Erythroblast (primary cell): ENCODE data around the gene DCUN1D2.
"Not testable (repeated sequence)": the region's sequence is repeated elsewhere in the genome, so short reads cannot be mapped to it uniquely, and the experiment has no call there.

Source experiments
- DNase-seq, 2 experiments: peaks; one replicate each; lab custom pipeline; 2025; lab: John Stamatoyannopoulos, UW
- GATA1 ChIP-seq: IDR thresholded peaks from 2 replicates; pipeline ENCODE4 v1.6.1; 2011; ENCODE audit warnings: low read depth, mild to moderate bottlenecking, control low read depth, low read length, moderate library complexity
- POLR2A ChIP-seq: IDR thresholded peaks from 2 replicates; pipeline ENCODE4 v1.6.1; 2011; ENCODE audit warnings: mild to moderate bottlenecking, low read length

Gene DCUN1D2

DNA sequence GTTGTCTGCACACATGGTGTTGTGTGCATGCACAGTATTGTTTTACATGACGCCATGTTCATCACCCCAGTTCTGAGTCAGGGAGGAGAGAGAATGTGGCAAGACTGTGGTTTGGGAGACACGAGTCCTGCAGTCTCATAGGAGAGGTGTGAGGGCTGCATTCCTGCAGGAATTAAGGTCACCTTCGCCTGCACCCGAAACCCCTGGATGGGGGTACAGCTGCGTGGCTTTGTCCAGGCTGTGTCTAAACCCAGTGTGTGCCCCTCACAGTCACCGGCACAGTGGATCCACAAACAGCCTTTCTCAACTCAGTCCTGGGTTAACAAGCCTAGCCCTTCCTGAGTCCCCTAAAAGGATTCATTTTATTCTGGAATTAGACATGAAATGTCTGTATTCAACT, 42.9 kb downstream of the DCUN1D2 start:
- TF ChIP-seq POLR2A (no peak), GATA1 (no peak)
- no peak for DNase-seq

DNA sequence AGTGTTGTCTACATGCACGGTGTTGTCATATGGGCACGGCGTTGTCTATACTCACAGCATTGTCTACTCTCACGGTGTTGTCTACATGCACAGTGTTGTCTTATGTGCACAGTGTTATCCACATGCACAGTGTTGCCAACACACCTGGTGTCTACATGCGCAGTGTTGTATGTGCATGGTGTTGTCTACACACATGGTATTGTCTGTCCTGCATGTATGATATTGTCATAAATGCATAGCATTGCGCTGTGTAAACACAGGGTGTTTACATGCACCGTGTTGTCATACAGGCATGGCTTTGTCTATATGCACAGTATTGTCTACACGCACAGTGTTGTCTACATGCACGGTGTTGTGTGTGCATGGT, 44.0 kb downstream of the DCUN1D2 start:
- TF ChIP-seq GATA1: no peak
- no peak for TF ChIP-seq POLR2A
- no peak for DNase-seq

DNA sequence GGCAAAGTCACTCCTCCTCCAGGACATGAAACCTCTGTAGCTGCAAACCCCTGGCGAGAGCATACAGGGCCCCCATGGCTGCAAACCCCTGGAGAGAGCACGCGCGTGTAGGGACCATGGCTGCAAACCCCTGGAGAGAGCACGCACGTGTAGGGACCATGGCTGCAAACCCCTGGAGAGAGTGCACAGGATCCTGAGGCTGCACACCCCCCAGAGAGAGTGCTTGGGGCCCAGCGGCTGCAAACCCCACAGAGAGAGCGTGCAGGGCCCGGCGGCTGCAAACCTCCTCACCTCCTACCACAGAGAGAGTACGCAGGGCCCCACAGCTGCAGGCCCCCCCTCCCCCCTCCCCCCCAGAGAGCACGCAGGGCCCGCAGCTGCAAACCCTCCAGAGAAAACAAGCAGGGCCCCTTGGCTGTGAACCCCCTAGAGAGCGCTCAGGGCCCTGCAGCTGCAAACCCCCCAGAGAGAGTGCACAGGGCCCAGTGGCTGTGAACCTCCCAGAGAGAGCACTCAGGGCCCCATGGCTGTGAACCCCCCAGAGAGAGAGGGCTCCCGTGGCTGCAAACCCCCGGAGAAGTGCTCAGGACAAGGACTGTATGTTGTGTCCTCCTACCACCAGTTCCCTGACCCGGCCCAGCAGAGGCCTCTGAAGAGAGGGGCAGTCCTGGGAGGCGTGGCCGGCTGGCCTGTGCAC, 44.6 kb downstream of the DCUN1D2 start:
- TF ChIP-seq GATA1 (no peak), POLR2A (no peak)
- no peak for DNase-seq

DNA sequence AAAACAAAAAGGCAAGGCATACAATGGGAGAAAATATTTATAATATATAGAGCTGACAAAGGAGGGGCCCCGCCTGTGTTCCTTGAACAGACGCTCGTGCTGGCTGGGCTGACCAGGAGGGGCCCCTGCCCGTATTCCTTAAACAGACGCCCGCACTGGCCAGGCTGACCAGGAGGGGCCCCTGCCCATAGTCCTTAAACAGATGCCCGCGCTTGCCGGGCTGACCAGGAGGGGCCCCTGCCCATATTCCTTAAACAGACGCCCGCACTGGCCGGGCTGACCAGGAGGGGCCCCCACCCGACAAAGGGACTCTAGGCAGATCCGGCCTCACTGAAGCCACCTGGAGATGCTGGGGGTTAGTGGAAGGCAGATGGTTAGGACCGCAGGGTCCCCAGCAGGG, 46.5 kb downstream of the DCUN1D2 start:
- no peak for DNase-seq
- TF ChIP-seq GATA1: no peak
- TF ChIP-seq POLR2A: no peak

DNA sequence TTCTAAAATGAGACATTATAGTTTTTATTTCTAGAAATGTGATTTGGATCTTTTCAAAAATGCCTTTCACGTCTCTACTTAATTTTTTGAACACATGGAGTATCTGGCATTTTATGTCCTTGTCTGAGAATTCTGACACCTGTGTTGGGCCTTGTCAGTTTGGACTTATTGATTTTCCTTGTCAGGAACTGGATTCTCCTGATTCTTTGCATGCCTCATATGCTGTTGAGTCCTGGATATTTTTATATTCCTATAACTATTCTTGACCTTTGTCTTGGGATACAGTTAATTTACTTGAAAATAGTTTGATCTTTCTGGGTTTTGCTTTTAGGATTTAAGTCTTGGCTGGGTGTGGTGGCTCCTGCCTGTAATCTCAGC, 47.5 kb downstream of the DCUN1D2 start:
- DNase-seq: no peak
- no peak for TF ChIP-seq GATA1
- TF ChIP-seq POLR2A: no peak

DNA sequence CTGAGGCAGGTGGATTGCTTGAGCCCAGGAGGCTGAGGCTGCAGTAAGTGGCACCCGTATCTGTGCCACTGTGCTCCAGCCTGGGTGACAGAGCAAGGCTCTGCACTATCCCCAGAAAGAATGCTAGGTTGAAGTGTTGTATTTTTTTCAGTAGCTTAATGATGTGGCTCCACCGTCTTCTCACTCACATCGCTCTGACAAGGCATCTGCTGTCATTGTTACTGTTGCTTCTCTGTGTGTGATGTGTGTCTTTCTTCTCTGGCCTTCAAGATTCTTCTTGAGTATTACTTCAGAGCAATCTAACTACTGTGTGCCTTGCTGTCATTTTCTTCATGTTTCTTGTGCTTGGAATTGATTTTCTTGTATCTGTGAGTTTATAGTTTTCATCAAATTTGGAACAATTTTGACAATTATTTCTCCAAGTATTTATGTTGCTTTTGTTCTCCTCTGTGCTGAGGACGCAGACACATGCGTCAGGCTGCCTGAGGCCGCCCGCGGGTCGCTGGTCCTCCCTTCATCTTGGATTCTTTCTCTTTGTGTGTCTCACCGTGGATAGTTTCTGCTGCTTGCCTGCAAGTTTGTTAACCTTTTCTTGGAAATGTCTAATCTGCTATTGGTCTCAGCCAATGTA, 48.0 kb downstream of the DCUN1D2 start:
- DNase-seq: no peak
- TF ChIP-seq GATA1 (no peak), POLR2A (no peak)

DNA sequence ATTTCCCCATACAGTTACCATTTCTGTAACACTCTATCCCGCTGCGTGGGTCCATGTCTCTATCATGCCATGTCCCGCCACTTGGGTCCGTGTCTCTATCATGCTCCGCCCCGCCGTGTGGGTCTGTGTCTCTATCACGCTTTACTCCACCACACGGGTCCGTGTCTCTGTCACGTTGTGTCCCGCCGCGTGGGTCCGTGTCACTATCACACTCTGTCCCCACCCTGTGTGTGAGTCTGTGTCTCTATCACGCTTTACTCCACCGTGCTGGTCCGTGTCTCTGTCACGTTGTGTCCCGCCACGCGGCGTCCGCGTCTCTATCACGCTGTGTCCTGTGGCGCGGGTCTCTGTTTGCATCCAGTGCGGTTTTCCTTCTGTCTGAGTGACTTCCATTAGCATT, 48.9 kb downstream of the DCUN1D2 start:
- TF ChIP-seq GATA1 (no peak), POLR2A (no peak)
- DNase-seq: no peak

DNA sequence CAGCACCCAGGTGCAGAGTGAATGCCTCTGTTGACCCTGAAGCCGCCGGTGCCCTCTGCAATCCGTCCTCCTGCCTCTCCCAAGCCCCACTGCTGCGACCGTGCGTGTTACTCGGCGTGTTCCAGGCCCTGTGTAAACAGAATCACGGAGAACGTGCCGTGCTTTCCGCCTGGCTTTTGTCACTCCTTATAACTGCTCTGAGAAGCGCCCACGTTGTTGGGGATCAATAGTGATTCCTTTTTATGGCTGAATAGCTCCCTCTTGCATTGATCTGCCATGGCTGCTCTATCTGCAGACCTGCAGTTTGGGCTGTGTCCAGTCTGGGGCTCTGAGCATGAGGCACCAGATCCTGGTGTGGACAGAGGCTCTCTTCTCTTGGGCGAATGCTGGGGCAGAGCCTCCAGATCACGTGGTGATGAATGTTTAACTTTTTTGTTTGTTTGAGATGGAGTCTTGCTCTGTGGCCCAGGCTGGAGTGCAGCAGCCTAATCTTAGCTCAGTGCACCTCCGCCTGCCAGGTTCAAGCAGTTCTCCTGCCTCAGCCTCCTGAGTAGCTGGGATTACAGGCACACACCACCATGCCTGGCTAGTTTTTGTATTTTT, 53.0 kb downstream of the DCUN1D2 start:
- DNase-seq: peak in 1 of 2 experiments; percentile 32
- TF ChIP-seq GATA1 (no peak), POLR2A (no peak)

DNA sequence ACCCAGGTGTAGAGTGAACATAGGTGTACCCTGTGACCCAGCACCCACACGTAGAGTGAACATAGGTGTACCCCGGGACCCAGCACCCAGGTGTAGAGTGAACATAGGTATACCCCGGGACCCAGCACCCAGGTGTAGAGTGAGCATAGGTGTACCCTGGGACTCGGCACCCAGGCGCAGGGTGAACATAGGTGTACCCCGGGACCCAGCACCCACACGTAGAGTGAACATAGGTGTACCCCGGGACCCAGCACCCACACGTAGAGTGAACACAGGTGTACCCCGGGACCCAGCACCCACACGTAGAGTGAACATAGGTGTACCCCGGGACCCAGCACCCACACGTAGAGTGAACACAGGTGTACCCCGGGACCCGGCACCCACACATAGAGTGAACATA, 53.6 kb downstream of the DCUN1D2 start:
- not testable (repeated sequence) for DNase-seq

DNA sequence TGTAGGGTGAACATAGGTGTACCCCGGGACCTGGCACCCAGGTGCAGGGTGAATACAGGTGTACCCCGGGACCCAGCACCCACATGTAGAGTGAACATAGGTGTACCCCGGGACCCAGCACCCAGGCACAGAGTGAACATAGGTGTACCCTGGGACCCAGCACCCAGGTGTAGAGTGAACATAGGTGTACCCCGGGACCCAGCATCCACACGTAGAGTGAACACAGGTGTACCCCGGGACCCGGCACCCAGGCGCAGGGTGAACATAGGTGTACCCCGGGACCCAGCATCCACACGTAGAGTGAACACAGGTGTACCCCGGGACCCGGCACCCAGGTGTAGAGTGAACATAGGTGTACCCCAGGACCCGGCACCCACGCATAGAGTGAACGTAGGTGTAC, 54.6 kb downstream of the DCUN1D2 start:
- not testable (repeated sequence) for DNase-seq

DNA sequence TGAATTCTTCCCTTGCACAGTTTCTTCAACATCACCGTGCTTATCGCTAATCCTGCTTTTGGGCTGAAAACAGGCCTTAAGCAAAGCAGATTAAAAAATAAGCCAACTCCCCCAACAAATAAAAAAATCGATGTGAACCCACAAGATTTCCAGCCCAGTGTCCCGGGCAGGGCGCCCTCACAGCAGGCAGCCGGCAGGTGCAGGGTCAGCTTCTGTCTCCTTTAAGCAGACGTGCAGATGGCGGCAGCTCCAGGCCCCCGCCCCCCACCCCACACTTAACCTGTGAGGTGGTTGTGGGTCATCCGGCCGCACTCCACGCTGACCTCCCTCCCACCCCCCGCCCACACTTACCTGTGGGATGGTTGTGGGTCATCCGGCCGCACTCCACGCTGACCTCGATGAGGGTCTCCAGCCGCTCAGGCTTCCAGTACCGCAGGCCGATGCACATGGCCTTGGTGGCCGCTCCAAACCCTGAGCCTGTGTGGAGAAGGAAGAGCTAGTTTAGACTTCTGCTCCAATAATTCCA, 57.1 kb downstream of the DCUN1D2 start:
- TF ChIP-seq GATA1: no peak
- no peak for TF ChIP-seq POLR2A
- DNase-seq: no peak

DNA sequence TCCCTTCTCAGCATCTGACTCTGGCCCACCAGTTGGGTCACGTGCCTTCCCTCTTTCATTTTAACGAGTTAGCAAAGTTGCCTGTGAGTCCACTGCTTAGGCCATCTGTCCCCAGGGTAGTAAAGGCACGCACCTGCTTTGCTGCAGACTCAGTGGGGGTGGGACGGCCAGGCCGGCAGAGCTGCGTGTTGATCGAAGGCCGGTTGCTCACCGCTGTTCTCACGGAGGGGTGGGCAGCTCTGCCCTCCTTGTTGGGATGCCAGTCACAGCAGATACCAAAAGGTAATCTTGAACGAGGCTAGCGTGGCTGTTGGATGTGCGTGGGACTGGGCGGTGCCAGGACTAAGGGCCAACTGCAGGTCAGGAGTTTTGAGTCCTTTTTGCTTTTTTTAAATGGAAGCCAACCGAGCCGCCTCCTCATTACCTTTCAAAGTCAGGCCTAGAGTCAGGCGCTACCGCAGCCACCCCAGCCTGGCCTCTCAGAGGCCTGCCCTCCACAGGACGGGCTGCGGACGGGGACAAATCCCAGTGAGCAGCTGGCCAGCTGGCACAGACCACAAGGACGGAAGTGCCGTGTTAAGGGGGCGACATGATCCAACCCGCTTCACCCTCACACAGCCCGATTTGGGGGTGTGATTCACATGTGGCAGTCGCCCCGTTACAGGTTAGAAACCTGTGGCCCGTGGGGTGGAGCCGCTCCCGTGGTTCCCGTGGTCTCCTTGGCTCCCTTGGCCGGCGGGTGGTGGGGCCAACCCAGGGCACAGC, 57.8 kb downstream of the DCUN1D2 start:
- TF ChIP-seq GATA1: no peak
- TF ChIP-seq POLR2A: no peak
- DNase-seq: no peak

DNA sequence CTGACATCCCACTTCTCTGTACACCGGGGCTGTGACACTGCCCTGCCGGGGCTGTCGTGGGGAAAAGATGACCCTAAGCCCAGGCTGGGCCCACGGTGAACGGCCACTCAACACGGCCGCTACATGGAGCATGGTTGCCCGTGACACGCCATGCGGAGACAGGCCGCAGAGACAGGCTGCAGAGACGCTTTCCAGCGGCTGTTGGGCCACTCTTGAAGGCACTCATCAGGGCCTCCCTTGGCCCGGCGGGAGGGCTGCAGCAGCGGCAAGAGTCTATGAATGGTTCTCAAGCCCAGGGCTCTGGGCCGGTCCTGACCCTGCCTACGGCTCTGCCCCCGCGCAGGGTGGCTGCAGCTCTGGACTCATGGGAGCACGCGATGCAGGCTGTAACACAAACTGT, 59.3 kb downstream of the DCUN1D2 start:
- TF ChIP-seq POLR2A: no peak

More for the DNA sequence above, 59.3 kb downstream of the DCUN1D2 start:
- DNase-seq: no peak
